HL-60 (cell line): ENCODE results near the gene EHD4.

Source experiments
- CTCF ChIP-seq: IDR thresholded peaks from one replicate; pipeline ENCODE4 v1.5.1; 2011; ENCODE audit warnings: low read length, control low read depth, inconsistent platforms; ENCODE audit not compliant: insufficient read depth
- GABPA ChIP-seq: IDR thresholded peaks from 2 replicates; pipeline ENCODE4 v1.6.1; 2012; ENCODE audit warnings: low read depth
- POLR2AphosphoS5 ChIP-seq: IDR thresholded peaks from 2 replicates; pipeline ENCODE4 v1.6.1; 2012; ENCODE audit warnings: low read depth
- REST ChIP-seq: IDR thresholded peaks from 2 replicates; pipeline ENCODE4 v1.6.1; 2012; ENCODE audit warnings: low read depth; ENCODE audit not compliant: insufficient replicate concordance

- no peak for TF ChIP-seq CTCF
- TF ChIP-seq REST = no peak
- no peak for TF ChIP-seq POLR2AphosphoS5
- TF ChIP-seq GABPA = no peak
Measured at GRCh38 chr15:41847981-41848380, 124.4 kb downstream of the EHD4 start.
